HUES6 (cell line): ENCODE results near the gene PDK2.

Experiments
- H3K27ac ChIP-seq: 2 replicates; pipeline ENCODE4 v1.7.0; 2013; ENCODE audit warnings: low read depth, mild to moderate bottlenecking, low read length, inconsistent platforms
- H3K27me3 ChIP-seq: 2 replicates; pipeline ENCODE4 v1.6.1; 2013; ENCODE audit warnings: low read length; ENCODE audit not compliant: control insufficient read depth, insufficient read depth
- H3K36me3 ChIP-seq: 2 replicates; pipeline ENCODE4 v1.6.1; 2013; ENCODE audit warnings: low read length; ENCODE audit not compliant: control insufficient read depth, insufficient read depth
- H3K4me1 ChIP-seq: 2 replicates; pipeline ENCODE4 v1.6.1; 2013; ENCODE audit warnings: low read length; ENCODE audit not compliant: control insufficient read depth, insufficient read depth
- H3K4me3 ChIP-seq: 2 replicates; pipeline ENCODE4 v1.5.1; 2013; ENCODE audit warnings: low read depth, low read length
- H3K9ac ChIP-seq: one replicate; pipeline ENCODE4 v1.6.1; 2013; ENCODE audit warnings: mild to moderate bottlenecking, low read length
- H3K9me3 ChIP-seq: 2 replicates; pipeline ENCODE4 v1.6.1; 2013; ENCODE audit warnings: low read depth, low read length; ENCODE audit not compliant: control insufficient read depth, insufficient read depth

PDK2 gene

GRCh38 chr17:50070908-50071680 is 24.1 kb upstream of the PDK2 start:
- H3K27me3 ChIP-seq = no peaks in the 10 kb centered on the region
- no peak overlapping the region for H3K27ac ChIP-seq
- no peak overlapping the region for H3K9ac ChIP-seq
- no peaks in the 10 kb centered on the region for H3K4me1 ChIP-seq
- peaks cover 27% of the 10 kb centered on the region for H3K36me3 ChIP-seq
- H3K9me3 ChIP-seq = no peaks in the 10 kb centered on the region
- H3K4me3 ChIP-seq = no peak overlapping the region

GRCh38 chr17:50071692-50072091 is 23.5 kb upstream of the PDK2 start:
- Histone ChIP-seq H3K36me3 (peaks cover 27% of the 10 kb centered on the region), H3K4me3 (no peak overlapping the region), H3K4me1 (no peaks in the 10 kb centered on the region), H3K27me3 (no peaks in the 10 kb centered on the region), H3K27ac (no peak overlapping the region), H3K9ac (no peak overlapping the region), H3K9me3 (no peaks in the 10 kb centered on the region)

GRCh38 chr17:50072130-50072529 is 23.0 kb upstream of the PDK2 start:
- H3K27ac ChIP-seq = no peak overlapping the region
- H3K4me3 ChIP-seq = no peak overlapping the region
- H3K36me3 ChIP-seq = peaks cover 28% of the 10 kb centered on the region

GRCh38 chr17:50072925-50073324 is 22.2 kb upstream of the PDK2 start:
- no peaks in the 10 kb centered on the region for H3K9me3 ChIP-seq
- 0 out of 2 replicates have a peak, but pooled peaks cover 4% of the 10 kb centered on the region for H3K4me1 ChIP-seq
- peaks cover 35% of the 10 kb centered on the region for H3K36me3 ChIP-seq
- H3K27me3 ChIP-seq = no peaks in the 10 kb centered on the region
- no peak overlapping the region for H3K4me3 ChIP-seq
- no peak overlapping the region for H3K9ac ChIP-seq
- no peak overlapping the region for H3K27ac ChIP-seq

More at GRCh38 chr17:50072130-50072529, 23.0 kb upstream of the PDK2 start:
- H3K9ac ChIP-seq = no peak overlapping the region
- no peaks in the 10 kb centered on the region for H3K27me3 ChIP-seq
- 0 out of 2 replicates have a peak, but pooled peaks cover 3% of the 10 kb centered on the region for H3K4me1 ChIP-seq
- H3K9me3 ChIP-seq = no peaks in the 10 kb centered on the region

DNA sequence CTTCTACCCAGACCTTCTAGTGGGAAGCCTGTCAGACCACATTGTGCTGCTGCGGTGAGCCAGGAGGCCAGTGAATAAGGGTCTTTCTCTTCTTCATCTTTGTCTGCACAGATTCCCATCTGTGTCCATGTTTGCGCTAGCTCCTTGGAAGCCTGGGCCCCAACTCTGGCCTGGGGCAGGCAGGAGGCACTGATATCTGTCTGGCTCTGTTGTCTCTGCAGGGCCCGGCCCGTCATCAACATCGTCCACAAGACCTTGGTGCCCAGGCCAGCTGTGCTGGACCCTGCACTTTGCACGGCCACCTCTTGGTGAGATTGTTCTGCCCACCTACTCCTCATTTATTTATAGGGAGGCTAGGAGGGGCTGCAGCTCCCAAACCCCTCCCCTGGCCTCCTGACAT is 20.9 kb upstream of the PDK2 start:
- H3K9ac ChIP-seq = no peak overlapping the region
- H3K27me3 ChIP-seq = no peaks in the 10 kb centered on the region
- no peak overlapping the region for H3K4me3 ChIP-seq
- H3K27ac ChIP-seq = no peak overlapping the region
- no peaks in the 10 kb centered on the region for H3K9me3 ChIP-seq
- H3K36me3 ChIP-seq = peaks cover 39% of the 10 kb centered on the region
- 0 out of 2 replicates have a peak, but pooled peaks cover 4% of the 10 kb centered on the region for H3K4me1 ChIP-seq

- no peaks in the 10 kb centered on the region for H3K27me3 ChIP-seq
- H3K27ac ChIP-seq = no peak overlapping the region
- H3K9me3 ChIP-seq = no peaks in the 10 kb centered on the region
- H3K4me1 ChIP-seq = 0 out of 2 replicates have a peak, but pooled peaks cover 4% of the 10 kb centered on the region
- no peak overlapping the region for H3K9ac ChIP-seq
- H3K36me3 ChIP-seq = peaks cover 43% of the 10 kb centered on the region
- H3K4me3 ChIP-seq = no peak overlapping the region
Observed at GRCh38 chr17:50075446-50076032, 19.6 kb upstream of the PDK2 start.

- Histone ChIP-seq H3K4me3 (no peak overlapping the region), H3K27ac (no peak overlapping the region), H3K36me3 (peaks cover 42% of the 10 kb centered on the region), H3K9ac (no peak overlapping the region), H3K9me3 (no peaks in the 10 kb centered on the region), H3K27me3 (no peaks in the 10 kb centered on the region), H3K4me1 (0 out of 2 replicates have a peak, but pooled peaks cover 4% of the 10 kb centered on the region)
Observed at GRCh38 chr17:50076221-50076590, 18.9 kb upstream of the PDK2 start.

- H3K27ac ChIP-seq = no peak overlapping the region
- no peaks in the 10 kb centered on the region for H3K9me3 ChIP-seq
- peaks cover 42% of the 10 kb centered on the region for H3K36me3 ChIP-seq
- no peak overlapping the region for H3K4me3 ChIP-seq
- no peak overlapping the region for H3K9ac ChIP-seq
- 0 out of 2 replicates have a peak, but pooled peaks cover 4% of the 10 kb centered on the region for H3K4me1 ChIP-seq
- H3K27me3 ChIP-seq = no peaks in the 10 kb centered on the region
Observed at GRCh38 chr17:50076591-50077235, 18.4 kb upstream of the PDK2 start.

DNA sequence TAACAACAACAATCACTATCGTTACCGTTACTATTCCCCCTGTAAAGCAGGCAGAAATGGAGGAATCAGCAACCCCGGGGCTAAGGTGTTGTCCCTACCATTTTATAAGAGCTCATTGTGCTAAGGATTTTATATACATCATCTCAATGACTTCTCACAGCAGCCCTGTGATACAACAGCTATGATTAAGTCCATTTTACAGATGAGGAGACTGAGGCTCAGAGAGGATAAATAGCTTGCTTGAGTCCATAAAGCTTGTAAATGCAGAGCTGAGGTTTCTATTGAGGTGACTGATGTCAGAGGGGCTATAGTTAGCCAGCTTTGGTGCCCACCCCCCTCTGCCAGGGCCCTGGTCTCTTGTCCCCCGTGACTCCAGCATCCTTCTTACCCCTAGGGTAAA is 16.7 kb upstream of the PDK2 start:
- Histone ChIP-seq H3K27me3 (no peaks in the 10 kb centered on the region), H3K4me1 (0 out of 2 replicates have a peak, but pooled peaks cover 4% of the 10 kb centered on the region), H3K4me3 (no peak overlapping the region), H3K27ac (no peak overlapping the region), H3K9me3 (no peaks in the 10 kb centered on the region), H3K9ac (no peak overlapping the region), H3K36me3 (peaks cover 42% of the 10 kb centered on the region)

DNA sequence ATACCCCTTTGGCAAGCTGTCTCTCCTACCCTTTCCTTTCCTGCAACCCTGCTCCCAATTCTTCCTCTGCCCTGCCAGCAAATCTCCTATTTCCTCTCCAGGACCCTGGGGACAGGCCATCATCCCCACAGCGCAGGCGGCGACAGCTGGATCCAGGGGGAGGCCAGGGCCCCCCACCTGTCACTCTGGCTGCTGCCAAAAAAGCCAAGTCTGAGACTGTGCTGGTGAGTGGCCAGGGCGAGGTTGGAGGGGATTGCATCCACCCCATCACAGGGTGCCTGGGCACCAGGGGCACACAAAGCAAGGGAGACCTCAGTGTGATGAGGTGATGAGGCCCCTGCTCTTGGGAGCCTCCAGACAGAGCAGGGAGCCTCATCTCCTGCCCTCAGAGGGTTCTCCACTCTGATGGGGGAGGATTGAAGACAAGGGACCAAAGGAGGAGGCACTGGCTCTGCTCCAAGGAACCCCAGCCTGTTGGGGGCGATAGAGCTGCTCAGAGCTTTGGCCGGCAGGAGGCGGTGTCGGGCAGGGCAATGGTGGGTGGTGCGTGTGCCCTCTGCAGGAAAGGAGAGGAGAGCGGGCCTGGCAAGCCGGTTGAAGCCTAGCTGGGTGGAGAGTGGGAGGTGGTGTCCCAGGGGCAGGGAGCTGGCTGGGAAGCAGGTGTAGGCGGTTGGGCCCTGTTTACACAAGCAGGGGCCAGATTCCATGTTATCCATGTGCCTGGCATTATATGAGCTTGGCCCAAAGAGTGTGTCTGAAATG is 15.6 kb upstream of the PDK2 start:
- Histone ChIP-seq H3K27me3 (no peaks in the 10 kb centered on the region), H3K27ac (no peak overlapping the region), H3K36me3 (peaks cover 38% of the 10 kb centered on the region), H3K4me1 (0 out of 2 replicates have a peak, but pooled peaks cover 4% of the 10 kb centered on the region), H3K4me3 (no peak overlapping the region), H3K9ac (no peak overlapping the region), H3K9me3 (no peaks in the 10 kb centered on the region)
